ENCODE results near the gene NTHL1. TPM values are rescaled to one million over a fixed set of nuclear protein-coding genes. Genes with fewer than 3 reads are reported as not detected.

NTHL1 gene
- total and polyA plus RNA-seq, 2 of the 13 experiments (the other 11 are each of a cell fraction or from before 2014, with no cell fraction given) = 47.5 to 64.9 TPM

DNA sequence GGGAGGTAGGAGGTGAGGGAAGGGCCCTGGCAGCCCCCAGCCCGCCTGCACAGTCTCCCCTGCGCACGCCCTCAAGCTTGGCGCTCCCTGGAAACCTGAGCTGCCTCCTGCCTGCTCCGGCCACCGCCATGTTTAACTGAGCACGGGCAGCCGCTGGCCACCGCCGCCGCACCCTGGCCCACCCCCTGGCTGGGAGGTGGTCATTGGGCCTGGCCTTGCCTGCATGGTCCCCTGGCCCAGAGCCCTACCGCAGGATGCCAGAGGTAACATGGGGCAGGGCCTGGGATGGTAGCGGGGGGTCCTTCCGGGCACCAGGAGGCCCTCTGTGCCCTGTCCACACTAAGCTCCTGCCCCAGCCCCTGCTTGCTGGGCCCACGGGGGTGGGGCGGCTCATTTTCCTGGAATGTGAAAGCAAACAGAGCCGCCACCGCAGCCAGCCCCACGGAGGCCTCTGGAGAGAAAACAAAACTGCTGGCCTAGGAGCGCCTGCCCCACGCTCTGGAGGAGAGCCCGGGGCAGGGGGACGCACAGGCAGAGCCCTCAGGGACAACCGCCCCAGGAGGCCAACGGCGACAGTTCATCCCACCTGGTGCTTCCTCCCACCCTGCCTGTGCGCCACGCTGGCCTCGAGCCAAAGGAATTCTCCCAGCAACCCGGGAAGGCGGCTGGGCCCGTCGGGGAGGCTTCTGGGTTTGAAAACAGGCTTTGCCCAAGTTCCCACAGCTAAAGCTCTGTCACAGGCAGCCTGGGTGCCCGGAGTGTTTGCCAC, 12.0 kb downstream of the NTHL1 start (continued):
- TF ChIP-seq GATAD1 (CRISPR knock-in tag; IDR thresholded peaks at IDR 0.05) = peak; percentile 40; the same call in 1 of the 2 replicates
- peak; percentile 73 for TF ChIP-seq DRAP1 (CRISPR knock-in tag; IDR thresholded peaks at IDR 0.05)
- no peak for TF ChIP-seq ZKSCAN5 (CRISPR knock-in tag; IDR thresholded peaks at IDR 0.05)
- TF ChIP-seq SOX13 (IDR thresholded peaks at IDR 0.05) = 0 out of 2 replicates have a peak, but pooled peaks have one; percentile 38
- peak in 1 of 2 experiments; percentile 81; a peak in 2 of 4 replicates for TF ChIP-seq SOX13 (CRISPR knock-in tag; conservative IDR thresholded peaks at IDR 0.05 in 1 of 2, IDR thresholded peaks at IDR 0.05 in 1 of 2)
- TF ChIP-seq FOXA1 (IDR thresholded peaks at IDR 0.05) = no peak
- peak; percentile 94 for TF ChIP-seq FOXA1 (CRISPR knock-in tag; IDR thresholded peaks at IDR 0.05)
- 0 out of 2 replicates have a peak, but pooled peaks have one; percentile 60 for TF ChIP-seq KLF6 (CRISPR knock-in tag; IDR thresholded peaks at IDR 0.05)
- TF ChIP-seq ZSCAN25 (CRISPR knock-in tag; IDR thresholded peaks at IDR 0.05) = 0 out of 2 replicates have a peak, but pooled peaks have one; percentile 23
- peak; percentile 67; the same call in 1 of the 2 replicates for TF ChIP-seq ISL2 (CRISPR knock-in tag; IDR thresholded peaks at IDR 0.05)
- peak; percentile 75 for TF ChIP-seq ZNF121 (CRISPR knock-in tag; IDR thresholded peaks at IDR 0.05)
- TF ChIP-seq ATRX (CRISPR knock-in tag; IDR thresholded peaks at IDR 0.05; ENCODE audit: borderline replicate concordance) = no peak
- peak; percentile 88 for TF ChIP-seq ARNT2 (CRISPR knock-in tag; IDR thresholded peaks at IDR 0.05; ENCODE audit: low read depth)
- TF ChIP-seq HNRNPK (IDR thresholded peaks at IDR 0.05; ENCODE audit: low read depth, low read length, poor library complexity, severe bottlenecking) = peak; percentile 57
- TF ChIP-seq JARID2 (CRISPR knock-in tag; IDR thresholded peaks at IDR 0.05; ENCODE audit: insufficient replicate concordance) = peak; percentile 72
- TF ChIP-seq GATAD2A (CRISPR knock-in tag; IDR thresholded peaks at IDR 0.05) = peak; percentile 98
- TF ChIP-seq XRCC5 (optimal IDR thresholded peaks at IDR 0.05; ENCODE audit: low read length) = peak; percentile 47
- TF ChIP-seq NFKB2 (CRISPR knock-in tag; IDR thresholded peaks at IDR 0.05; ENCODE audit: borderline replicate concordance) = peak; percentile 35; the same call in 1 of the 2 replicates
- TF ChIP-seq ZNF124 (CRISPR knock-in tag; IDR thresholded peaks at IDR 0.05) = 0 out of 2 replicates have a peak, but pooled peaks have one; percentile 5
- TF ChIP-seq DNMT1 (CRISPR knock-in tag; IDR thresholded peaks at IDR 0.05) = 0 out of 2 replicates have a peak, but pooled peaks have one; percentile 81
- 0 out of 2 replicates have a peak, but pooled peaks have one; percentile 66 for TF ChIP-seq MED13 (CRISPR knock-in tag; IDR thresholded peaks at IDR 0.05)
- TF ChIP-seq FOXP1 (IDR thresholded peaks at IDR 0.05) = no peak
- peak; percentile 50; the same call in 1 of the 2 replicates for TF ChIP-seq FOXP1 (CRISPR knock-in tag; IDR thresholded peaks at IDR 0.05)
- TF ChIP-seq, protein P1, sequence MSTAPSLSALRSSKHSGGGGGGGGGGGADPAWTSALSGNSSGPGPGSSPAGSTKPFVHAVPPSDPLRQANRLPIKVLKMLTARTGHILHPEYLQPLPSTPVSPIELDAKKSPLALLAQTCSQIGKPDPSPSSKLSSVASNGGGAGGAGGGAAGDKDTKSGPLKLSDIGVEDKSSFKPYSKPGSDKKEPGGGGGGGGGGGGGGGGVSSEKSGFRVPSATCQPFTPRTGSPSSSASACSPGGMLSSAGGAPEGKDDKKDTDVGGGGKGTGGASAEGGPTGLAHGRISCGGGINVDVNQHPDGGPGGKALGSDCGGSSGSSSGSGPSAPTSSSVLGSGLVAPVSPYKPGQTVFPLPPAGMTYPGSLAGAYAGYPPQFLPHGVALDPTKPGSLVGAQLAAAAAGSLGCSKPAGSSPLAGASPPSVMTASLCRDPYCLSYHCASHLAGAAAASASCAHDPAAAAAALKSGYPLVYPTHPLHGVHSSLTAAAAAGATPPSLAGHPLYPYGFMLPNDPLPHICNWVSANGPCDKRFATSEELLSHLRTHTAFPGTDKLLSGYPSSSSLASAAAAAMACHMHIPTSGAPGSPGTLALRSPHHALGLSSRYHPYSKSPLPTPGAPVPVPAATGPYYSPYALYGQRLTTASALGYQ (CRISPR knock-in tag; IDR thresholded peaks at IDR 0.05) = peak; percentile 87; the same call in 1 of the 2 replicates
- no peak for TF ChIP-seq PAF1 (CRISPR knock-in tag; IDR thresholded peaks at IDR 0.05)
- peak; percentile 37; the same call in 1 of the 2 replicates for TF ChIP-seq TARDBP (CRISPR knock-in tag; IDR thresholded peaks at IDR 0.05)
- no peak for TF ChIP-seq PTBP1 (IDR thresholded peaks at IDR 0.05; ENCODE audit: low read depth, low read length, poor library complexity, severe bottlenecking)
